Measurements from ENCODE around the gene DSC1.

Gene DSC1

DNA sequence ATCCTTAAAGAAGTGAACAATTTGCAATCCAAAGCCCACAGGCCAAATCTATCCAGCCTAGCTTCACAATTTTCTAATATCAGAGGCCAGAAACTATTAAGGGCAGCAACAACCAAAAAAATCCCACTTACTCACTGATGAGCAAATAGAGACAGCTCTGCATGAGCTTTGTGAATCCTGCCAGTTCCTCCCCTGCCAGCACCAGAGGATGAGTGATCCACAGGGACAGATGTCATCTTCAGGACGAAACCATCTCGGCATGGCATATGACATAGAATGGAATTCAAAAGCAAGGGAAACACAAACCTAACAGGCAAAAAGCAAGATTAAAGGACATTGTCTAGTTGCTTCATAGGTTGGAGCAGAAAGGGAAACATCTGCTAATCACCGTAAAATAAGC, 58.2 kb downstream of the DSC1 start:
- DNase-seq = no peak

DNA sequence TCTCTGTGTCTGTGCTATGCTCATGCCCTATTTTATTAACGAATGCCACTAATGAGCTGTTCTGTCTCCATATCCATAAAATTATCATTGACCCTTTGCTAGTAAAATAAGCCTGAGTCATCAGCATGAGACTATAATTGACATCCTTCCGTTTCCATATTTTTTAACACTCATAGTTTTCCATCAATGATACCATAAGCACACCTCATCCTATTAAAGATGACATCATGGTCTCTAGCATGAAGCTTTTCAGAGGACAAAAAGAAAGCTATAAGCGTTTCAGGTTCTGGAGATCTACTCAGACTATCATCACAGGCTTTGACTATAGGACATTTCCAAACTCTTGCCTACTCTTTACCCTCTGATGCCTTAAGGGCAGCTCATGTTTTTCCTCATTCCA, 59.2 kb downstream of the DSC1 start:
- no peak for DNase-seq

DNA sequence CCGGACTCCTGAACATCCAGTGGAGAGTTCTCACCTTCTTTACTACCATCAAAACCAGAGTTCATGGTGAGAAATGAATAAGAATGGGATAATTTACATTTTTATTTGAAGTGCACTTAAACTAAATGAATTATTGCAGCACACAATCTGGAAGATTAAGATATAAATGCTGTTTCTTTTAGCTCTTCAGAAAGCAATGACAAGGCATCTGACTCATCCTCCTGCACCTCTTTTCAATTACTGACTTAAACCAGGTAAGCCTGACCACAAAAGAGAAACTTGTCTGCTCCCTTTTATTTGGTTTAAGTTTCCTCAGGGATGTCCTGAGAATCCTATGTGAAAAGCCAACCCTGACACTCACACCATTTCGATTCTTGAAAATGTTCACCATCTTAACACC, 59.7 kb downstream of the DSC1 start:
- no peak for DNase-seq

DNA sequence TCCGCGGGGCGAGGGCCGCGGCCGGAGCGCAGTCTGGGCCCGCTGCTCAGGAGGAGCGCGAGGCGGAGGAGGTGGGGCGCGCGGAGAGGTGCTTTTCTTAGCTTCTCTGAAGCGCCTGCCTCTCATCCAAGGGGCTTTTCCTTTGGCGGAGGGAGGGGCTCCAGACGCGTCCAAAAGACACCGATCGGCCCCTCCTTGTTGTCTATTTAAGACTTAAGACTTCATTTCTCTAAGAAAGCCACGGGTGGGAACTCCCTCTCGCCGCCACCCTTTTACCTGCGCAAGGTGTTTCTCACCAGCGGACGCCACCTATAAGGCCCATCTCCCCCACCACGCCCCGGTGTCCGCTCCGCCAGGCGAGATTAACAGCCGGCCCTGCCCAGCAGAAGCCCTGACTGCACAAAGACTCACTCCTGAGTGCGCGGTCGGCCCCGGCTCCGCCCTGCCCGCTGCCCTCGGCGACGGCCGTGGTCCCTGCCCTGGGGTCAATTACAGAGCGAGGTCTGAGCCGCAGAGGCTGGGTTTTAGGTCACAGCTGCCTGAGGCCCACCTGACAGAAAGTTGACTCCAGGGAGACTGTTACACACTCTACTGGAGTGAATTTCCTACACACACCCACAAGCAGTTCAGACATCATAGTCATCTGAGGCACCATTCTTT, 60.5 kb downstream of the DSC1 start, which contains the start of gene DSC2:
TSS of gene DSC2 (minus strand) at position 397 of the 660 bp plus-strand sequence. CDS start 450 bp downstream, outside the sequence.
- peak in 13 of 56 donors; percentile 3 to 47 (median 10) for DNase-seq

DNA sequence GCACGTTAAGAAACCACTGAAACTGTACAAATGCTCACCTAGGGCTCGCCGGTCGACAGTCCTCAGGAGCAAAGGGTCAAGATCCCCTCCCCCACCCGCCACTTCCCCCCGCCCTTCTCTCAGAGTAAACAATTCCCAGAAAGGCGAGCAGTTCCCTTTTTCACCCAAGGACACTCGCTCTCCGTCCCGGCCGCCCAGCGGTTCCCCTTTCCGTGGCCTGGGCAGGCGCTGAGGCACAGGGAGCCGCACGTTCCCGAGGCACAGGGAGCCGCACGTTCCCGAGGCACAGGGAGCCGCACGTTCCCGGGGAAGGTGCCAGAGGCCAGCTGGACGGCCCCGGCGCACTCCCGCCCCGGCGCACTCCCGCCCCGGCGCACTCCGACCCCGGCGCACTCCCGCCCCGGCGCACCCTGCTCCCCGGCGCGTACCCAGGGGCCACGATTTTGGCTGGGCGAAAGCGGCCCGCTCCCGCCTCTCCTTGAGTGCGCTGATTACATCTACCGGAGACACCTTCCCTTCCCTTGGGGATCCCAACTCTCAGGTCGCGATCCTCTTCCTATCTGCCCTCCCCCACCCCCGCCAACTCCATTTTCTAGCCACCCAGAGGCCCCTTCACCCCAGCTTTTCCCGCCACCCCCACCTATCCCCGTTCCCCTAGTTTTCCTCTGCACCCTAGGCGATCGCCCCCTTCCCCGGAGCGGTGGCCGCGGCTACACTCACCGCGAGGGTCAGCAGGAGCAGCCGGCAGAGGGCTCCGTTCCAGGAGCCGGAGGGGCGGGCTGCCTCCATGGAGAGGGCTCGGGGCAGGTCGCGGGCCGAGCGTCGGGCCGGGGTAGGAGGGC, 61.3 kb downstream of the DSC1 start:
- DNase-seq = peak in 42 of 56 donors; percentile 2 to 66 (median 33)

DNA sequence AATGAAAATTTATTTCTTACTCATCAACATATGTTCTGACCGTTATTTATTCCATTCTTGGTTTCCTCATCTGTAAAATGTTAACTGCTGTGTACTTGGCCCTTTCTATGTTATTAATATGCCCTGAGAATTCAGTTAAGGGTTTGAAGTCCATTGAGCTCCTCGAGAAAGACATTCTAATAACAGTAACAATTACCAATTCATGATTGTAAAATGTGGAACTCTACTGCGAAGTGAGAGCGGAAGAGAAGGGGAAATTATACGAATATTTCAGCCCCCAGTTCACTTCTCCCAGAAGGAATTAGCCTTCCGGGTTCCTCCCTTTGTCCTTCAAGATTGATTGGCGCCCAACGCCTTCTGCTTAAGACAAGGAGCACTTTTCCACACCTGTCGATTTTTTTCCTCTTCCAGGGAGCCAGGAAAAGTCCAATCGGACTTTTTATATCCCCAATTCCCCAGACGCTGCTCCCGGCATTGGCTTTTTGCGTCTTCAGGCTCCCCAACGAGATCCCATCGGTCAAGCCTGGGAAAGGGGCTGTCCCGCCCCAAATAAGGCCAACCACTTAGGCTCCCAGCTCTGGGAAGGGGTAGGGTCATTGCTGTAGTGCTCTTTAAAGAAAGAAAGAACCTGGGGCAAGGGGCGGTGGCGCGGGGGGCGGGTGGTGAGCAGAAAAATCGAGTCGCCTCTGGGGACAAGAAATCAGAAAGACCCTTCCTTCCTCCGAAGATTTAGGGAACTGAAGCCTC, 62.0 kb downstream of the DSC1 start:
- DNase-seq = peak in 3 of 56 donors; percentile 3 to 41 (median 7)

DNA sequence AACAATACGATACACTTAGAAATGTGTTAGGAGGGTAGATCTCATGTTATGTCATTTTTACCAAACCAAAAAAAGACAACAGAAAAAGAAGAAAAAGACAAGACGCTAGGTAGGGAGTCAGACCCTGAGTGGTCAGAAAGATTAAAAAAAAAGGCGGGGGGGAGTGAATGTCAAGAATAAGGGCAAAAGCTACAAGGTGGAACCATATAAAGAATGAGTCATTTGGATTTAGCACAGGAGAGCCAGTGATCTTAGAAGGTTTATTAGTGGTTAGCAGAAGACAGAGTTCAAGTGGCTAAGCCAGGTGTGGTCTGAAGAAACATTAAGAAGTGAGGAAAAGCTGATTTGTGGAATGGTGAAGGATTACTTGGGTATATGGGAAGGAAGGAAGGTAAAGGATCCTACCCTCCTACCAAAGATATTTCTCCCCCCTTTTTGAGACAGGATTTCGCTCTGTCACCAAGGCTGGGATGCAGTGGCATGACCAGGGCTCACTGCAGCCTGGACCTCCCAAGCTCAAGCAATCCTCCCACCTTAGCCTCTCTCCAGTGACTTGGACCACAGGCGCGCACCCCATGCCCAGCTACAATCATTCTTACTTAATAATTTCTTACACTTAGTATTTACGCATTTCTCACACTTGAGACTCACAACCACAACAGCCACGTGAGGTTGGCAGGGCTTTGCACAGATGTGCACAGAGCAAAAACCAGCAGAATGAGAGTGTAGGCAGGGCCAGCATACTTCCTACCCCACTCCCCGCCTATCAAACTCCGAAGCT, 63.0 kb downstream of the DSC1 start:
- no peak for DNase-seq

DNA sequence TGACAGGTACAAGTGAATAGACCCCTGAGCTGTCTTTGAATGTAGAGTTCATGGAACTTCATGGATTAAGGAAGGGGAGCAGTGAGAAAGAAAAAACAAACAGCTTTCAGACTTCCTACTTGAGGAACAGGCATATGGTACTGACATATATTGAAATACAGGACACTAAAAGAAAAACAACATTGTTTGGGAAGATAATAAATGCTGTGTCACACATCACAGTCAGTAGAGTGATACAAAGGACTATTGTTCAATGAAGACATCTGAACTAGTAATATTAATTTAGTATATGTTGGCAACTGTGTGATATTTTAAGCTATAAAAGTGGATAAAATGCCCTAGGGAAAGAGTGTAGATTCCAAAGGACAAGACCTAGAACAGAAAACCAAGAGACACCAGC, 63.8 kb downstream of the DSC1 start:
- DNase-seq = no peak

DNA sequence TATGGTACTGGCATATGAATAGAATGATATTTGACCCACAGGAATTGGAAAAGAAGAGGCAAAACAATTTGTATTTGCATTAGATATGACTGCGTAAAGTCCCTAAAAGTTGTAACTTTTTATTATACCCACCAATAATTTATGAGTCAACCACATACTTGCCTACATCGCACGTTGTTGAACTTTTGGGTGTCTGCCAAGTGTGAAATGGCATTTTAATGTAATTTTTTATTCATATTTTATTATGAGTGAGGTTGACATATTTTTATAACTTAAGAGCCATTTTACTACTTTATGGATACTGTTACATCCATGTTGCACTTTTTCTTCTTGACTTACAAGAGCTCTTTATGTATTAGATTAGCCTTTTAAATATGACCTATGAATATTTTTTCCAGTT, 65.0 kb downstream of the DSC1 start:
- no peak for DNase-seq

DNA sequence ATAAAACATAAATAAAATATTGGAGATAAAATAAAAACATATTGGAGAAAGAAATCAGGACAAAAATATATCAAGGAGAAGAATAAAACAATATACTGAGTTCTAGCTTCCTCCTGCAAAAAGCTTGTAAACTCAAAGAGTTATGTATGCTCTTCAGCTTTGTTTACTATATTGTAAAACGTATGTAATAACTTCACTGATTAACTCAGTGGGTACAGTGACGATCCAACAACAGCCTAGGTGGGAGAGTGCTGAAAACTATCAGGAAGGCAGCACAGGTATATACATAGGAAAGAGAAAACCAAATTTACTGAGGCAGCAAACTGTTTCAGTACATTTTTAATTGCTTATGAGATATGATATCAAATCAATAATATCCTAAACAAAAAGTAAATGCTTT, 68.8 kb downstream of the DSC1 start:
- DNase-seq = no peak

DNA sequence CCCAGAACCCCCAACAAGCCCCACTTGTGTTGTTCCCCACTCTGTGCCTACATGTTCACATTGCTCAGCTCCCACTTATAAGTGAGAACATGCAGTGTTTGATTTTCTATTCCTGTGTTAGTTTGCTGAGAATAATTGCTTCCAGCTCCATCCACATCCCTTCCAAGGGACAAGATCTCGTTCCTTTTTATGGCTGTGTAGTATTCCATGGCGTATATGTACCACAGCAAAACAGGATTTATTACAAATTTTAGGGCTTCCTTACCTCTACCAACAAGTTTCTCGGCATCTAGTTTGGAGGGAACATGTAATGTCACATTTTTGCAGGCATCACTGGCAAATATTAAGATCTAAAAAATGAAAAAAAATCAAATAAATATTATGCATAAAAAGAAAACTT, 69.4 kb downstream of the DSC1 start:
- DNase-seq = no peak

DNA sequence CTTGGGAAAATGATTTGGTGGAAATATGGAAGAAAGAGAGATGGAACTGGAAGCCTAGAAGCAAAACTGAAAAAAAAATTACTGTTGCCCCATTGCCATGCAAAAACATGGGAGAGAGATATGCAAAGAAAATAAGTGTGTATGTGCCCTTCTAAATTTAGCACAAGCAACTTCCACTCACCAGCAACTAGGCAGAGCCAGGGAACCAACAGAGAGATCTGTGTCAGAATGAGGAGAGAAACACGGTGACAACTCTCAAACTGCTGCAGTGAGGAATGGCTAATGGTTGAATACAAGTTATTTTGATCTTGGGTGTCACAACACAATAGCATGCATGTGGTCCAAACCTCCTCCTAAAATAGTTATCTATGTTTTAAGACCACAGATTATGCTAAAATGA, 71.3 kb downstream of the DSC1 start:
- DNase-seq = no peak

DNA sequence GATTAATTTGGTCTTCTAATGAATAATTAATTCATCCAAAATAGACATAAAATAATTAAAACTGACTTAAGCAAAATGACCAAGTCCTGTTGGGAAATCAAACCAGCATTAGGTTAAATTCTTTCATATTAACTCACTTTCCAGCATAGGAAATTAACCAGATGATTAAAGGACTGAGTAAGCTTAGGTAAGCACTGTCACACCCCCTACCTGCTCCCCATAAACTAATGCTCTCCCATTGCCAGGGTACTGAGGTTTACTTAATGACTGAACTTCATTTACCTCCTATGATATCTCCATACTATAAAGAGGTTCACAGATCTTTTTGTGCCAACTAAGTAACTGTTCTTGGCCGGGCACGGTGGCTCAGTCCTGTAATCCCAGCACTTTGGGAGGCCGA, 74.1 kb downstream of the DSC1 start:
- no peak for DNase-seq

DNA sequence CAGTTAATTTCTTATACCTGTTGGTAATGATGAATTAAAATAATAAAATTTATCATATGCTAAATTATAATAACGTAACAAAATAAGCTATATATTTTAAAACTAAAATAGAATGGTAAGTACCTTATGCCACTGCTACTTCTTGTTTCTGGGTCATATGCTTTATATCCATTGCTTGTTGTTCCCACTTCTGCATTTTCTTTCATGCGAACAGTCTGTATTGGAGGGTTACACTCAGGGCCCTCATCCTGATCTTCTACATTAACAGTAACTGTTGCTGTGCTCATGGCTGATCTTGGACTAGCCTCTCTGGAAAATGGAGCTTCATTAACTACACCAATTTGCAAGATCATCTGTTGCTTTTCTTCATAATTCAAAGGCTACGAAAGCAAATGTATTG, 82.7 kb downstream of the DSC1 start:
- DNase-seq = no peak
